ENCODE data around the gene CLEC16A. TPM values are rescaled to one million over a fixed set of nuclear protein-coding genes. Genes with fewer than 3 reads are reported as not detected.

The CLEC16A gene
- total and polyA plus RNA-seq, 2 donors (not counting 1 experiment from before 2014, with no cell fraction given): 21.9 to 79.5 TPM

- H3K9ac ChIP-seq (ENCODE audit: low read length): no peak overlapping the region
- intact Hi-C loops (cut with micrococcal nuclease): no loop called here
- Mint-ChIP-seq H3K4me3 (no peak overlapping the region), H3K27me3 (no peaks in the 10 kb centered on the region), H3K9me3 (ENCODE audit: insufficient read depth) (no peaks in the 10 kb centered on the region), H3K27ac (peak overlapping the region; percentile 46), H3K4me1 (peaks cover 16% of the 10 kb centered on the region)
- H3K27me3 ChIP-seq (replicated peaks in 1 of 4; ENCODE audit: control extremely low read depth in 1 of 4, control insufficient read depth in 3 of 4, insufficient read depth in 4 of 4, low read length in 3 of 4): no peaks in the 10 kb centered on the region
- H2AFZ ChIP-seq (ENCODE audit: insufficient read depth, low read depth, low read length, poor library complexity, severe bottlenecking): no peak overlapping the region
- ATAC-seq (ENCODE audit: low read depth) (no peak), DNase-seq (no peak)
- no peaks in the 10 kb centered on the region for H3K9me3 ChIP-seq (ENCODE audit: control extremely low read depth in 1 of 3, control insufficient read depth in 2 of 3, insufficient read depth in 1 of 3, low read length in 2 of 3)
- no peak overlapping the region for H3K27ac ChIP-seq (ENCODE audit: low read length in 2 of 2)
- H3K4me3 ChIP-seq (ENCODE audit: control extremely low read depth in 1 of 5, extremely low read depth in 1 of 5, insufficient read depth in 1 of 5, low read depth in 2 of 5, low read length in 4 of 5): no peak overlapping the region
- no peak overlapping the region for H3K4me2 ChIP-seq (replicated peaks; ENCODE audit: low read depth, low read length, poor library complexity, severe bottlenecking)
- 86% methylated on average over 7 of the region's 7 CpGs for WGBS (ENCODE audit: insufficient coverage)
- ChIA-PET POLR2A (no interaction called here), CTCF (no interaction called here)
- TF ChIP-seq EZH2 (IDR thresholded peaks at IDR 0.05; ENCODE audit: borderline replicate concordance, insufficient read depth, low read depth, low read length, poor library complexity, severe bottlenecking): no peak
- no peak for TF ChIP-seq CTCF (IDR thresholded peaks at IDR 0.05)
- no peaks in the 10 kb centered on the region for H4K20me1 ChIP-seq (ENCODE audit: control insufficient read depth, insufficient read depth, low read length, poor library complexity, severe bottlenecking)
- peaks cover 10 to 48% of the 10 kb centered on the region in 2 experiments for H3K36me3 ChIP-seq (replicated peaks in 1 of 2; ENCODE audit: control extremely low read depth in 1 of 2, control insufficient read depth in 1 of 2, extremely low read depth in 1 of 2, insufficient read depth in 2 of 2, low read length in 1 of 2)
- no peaks in the 10 kb centered on the region for H3K79me2 ChIP-seq (ENCODE audit: control insufficient read depth, insufficient read depth, low read length)
- peaks cover 0 to 4% of the 10 kb centered on the region in 2 donors for H3K4me1 ChIP-seq (ENCODE audit: control insufficient read depth in 2 of 2, insufficient read depth in 2 of 2, low read length in 2 of 2)
These were observed 225.8 kb downstream of the CLEC16A start for GRCh38 chr16:11170201-11170600.

- no peak overlapping the region for H2AFZ ChIP-seq (ENCODE audit: insufficient read depth, low read depth, low read length, poor library complexity, severe bottlenecking)
- H3K9me3 ChIP-seq (ENCODE audit: control extremely low read depth in 1 of 3, control insufficient read depth in 2 of 3, insufficient read depth in 1 of 3, low read length in 2 of 3): no peaks in the 10 kb centered on the region
- no peak overlapping the region for H3K4me3 ChIP-seq (ENCODE audit: control extremely low read depth in 1 of 5, extremely low read depth in 1 of 5, insufficient read depth in 1 of 5, low read depth in 2 of 5, low read length in 4 of 5)
- 92% methylated on average over 19 of the region's 19 CpGs for WGBS (ENCODE audit: insufficient coverage)
- no peaks in the 10 kb centered on the region for H3K27me3 ChIP-seq (replicated peaks in 1 of 4; ENCODE audit: control extremely low read depth in 1 of 4, control insufficient read depth in 3 of 4, insufficient read depth in 4 of 4, low read length in 3 of 4)
- no peak for TF ChIP-seq EZH2 (IDR thresholded peaks at IDR 0.05; ENCODE audit: borderline replicate concordance, insufficient read depth, low read depth, low read length, poor library complexity, severe bottlenecking)
- no peak for TF ChIP-seq CTCF (IDR thresholded peaks at IDR 0.05)
- H4K20me1 ChIP-seq (ENCODE audit: control insufficient read depth, insufficient read depth, low read length, poor library complexity, severe bottlenecking): no peaks in the 10 kb centered on the region
- intact Hi-C loops (cut with micrococcal nuclease): no loop called here
- peak overlapping the region; percentile 46 for H3K27ac Mint-ChIP-seq
- CTCF ChIA-PET: interaction anchor here (0.7 kb wide), 1 partner anchor 206 kb away, joined by 3 read pairs; no protein-coding TSS in a partner anchor
- POLR2A ChIA-PET: no interaction called here
- no peak for ATAC-seq (ENCODE audit: low read depth)
- peaks cover 22% of the 10 kb centered on the region for H3K4me1 Mint-ChIP-seq
- H3K4me2 ChIP-seq (replicated peaks; ENCODE audit: low read depth, low read length, poor library complexity, severe bottlenecking): no peak overlapping the region
- H3K27me3 Mint-ChIP-seq: no peaks in the 10 kb centered on the region
- H3K27ac ChIP-seq (ENCODE audit: low read length in 2 of 2): no peak overlapping the region
- no peak overlapping the region for H3K9ac ChIP-seq (ENCODE audit: low read length)
- no peak for DNase-seq
- H3K36me3 ChIP-seq (replicated peaks in 1 of 2; ENCODE audit: control extremely low read depth in 1 of 2, control insufficient read depth in 1 of 2, extremely low read depth in 1 of 2, insufficient read depth in 2 of 2, low read length in 1 of 2): peaks cover 9 to 44% of the 10 kb centered on the region in 2 experiments
- no peaks in the 10 kb centered on the region for H3K79me2 ChIP-seq (ENCODE audit: control insufficient read depth, insufficient read depth, low read length)
- H3K9me3 Mint-ChIP-seq (ENCODE audit: insufficient read depth): no peaks in the 10 kb centered on the region
- H3K4me3 Mint-ChIP-seq: no peak overlapping the region
- H3K4me1 ChIP-seq (ENCODE audit: control insufficient read depth in 2 of 2, insufficient read depth in 2 of 2, low read length in 2 of 2): peaks cover 0 to 6% of the 10 kb centered on the region in 2 donors
These were observed 226.5 kb downstream of the CLEC16A start for GRCh38 chr16:11170696-11171447.
